GM19455 (cell line): ENCODE data around the gene IL17RA.

Source experiments
- ATAC-seq: cut with Tn5 transposase; IDR thresholded peaks from one replicate; pipeline ENCODE4 v1.9.1; 2021; ENCODE audit not compliant: unreplicated experiment

The IL17RA gene

GRCh38 chr22:17084554-17085276 lies at the start of gene IL17RA:
Gene IL17RA, plus strand, starts transcription at chr22:17085000. Its CDS starts 92 bp downstream, at chr22:17085092.
- peak; percentile 90 for ATAC-seq

GRCh38 chr22:17035246-17035645 lies 49.6 kb upstream of the IL17RA start:
- ATAC-seq, result no peak

- ATAC-seq, result peak; percentile 37
These were observed 48.6 kb upstream of the IL17RA start for GRCh38 chr22:17035976-17036841.

GRCh38 chr22:17036842-17037711 lies 47.7 kb upstream of the IL17RA start:
- ATAC-seq, result peak; percentile 82

GRCh38 chr22:17043521-17043920 lies 41.3 kb upstream of the IL17RA start:
- no peak for ATAC-seq

GRCh38 chr22:17046566-17047348 lies 38.0 kb upstream of the IL17RA start:
- no peak for ATAC-seq

GRCh38 chr22:17047656-17048055 lies 37.1 kb upstream of the IL17RA start:
- ATAC-seq, result no peak

GRCh38 chr22:17056058-17056457 lies 28.7 kb upstream of the IL17RA start:
- ATAC-seq, result no peak

- no peak for ATAC-seq
These were observed 28.0 kb upstream of the IL17RA start for GRCh38 chr22:17056807-17057206.

GRCh38 chr22:17057959-17058814 lies 26.6 kb upstream of the IL17RA start:
- no peak for ATAC-seq

GRCh38 chr22:17060126-17060525 lies 24.7 kb upstream of the IL17RA start:
- ATAC-seq, result no peak

- ATAC-seq, result no peak
These were observed 21.2 kb upstream of the IL17RA start for GRCh38 chr22:17063411-17064106.

GRCh38 chr22:17064498-17065100 lies 20.2 kb upstream of the IL17RA start:
- ATAC-seq, result no peak

- no peak for ATAC-seq
These were observed 19.4 kb upstream of the IL17RA start for GRCh38 chr22:17065433-17065832.

GRCh38 chr22:17072877-17073276 lies 11.9 kb upstream of the IL17RA start:
- no peak for ATAC-seq

GRCh38 chr22:17074648-17075002 lies 10.2 kb upstream of the IL17RA start:
- no peak for ATAC-seq

GRCh38 chr22:17077255-17077654 lies 7.5 kb upstream of the IL17RA start:
- no peak for ATAC-seq

- ATAC-seq, result no peak
These were observed 5.2 kb upstream of the IL17RA start for GRCh38 chr22:17079572-17079971.

GRCh38 chr22:17083255-17083654 lies 1.5 kb upstream of the IL17RA start:
- ATAC-seq, result no peak
